Type B pancreatic cell (in vitro differentiated cells): ENCODE results near the gene IL4. TPM values are rescaled to one million over a fixed set of nuclear protein-coding genes. Genes with fewer than 3 reads are reported as not detected.

Source experiments
- DNase-seq: peaks from one replicate; pipeline ENCODE4 v3.0.0; 2021; ENCODE audit warnings: mixed read lengths; ENCODE audit not compliant: unreplicated experiment; ENCODE audit errors: extremely low spot score
- H3K27ac Mint-ChIP-seq: 2 replicates; pipeline ENCODE4 v1.8.0; 2021; ENCODE audit warnings: mild to moderate bottlenecking, mixed read lengths
- H3K27me3 Mint-ChIP-seq: 2 replicates; pipeline ENCODE4 v1.8.0; 2021; ENCODE audit warnings: mixed read lengths
- H3K36me3 Mint-ChIP-seq: 2 replicates; pipeline ENCODE4 v1.8.0; 2021; ENCODE audit warnings: mixed read lengths
- H3K4me1 Mint-ChIP-seq: one replicate; pipeline ENCODE4 v1.8.0; 2021; ENCODE audit warnings: mixed read lengths; ENCODE audit not compliant: unreplicated experiment
- H3K4me3 Mint-ChIP-seq: 2 replicates; pipeline ENCODE4 v1.8.0; 2021; ENCODE audit warnings: mild to moderate bottlenecking, mixed read lengths
- H3K9me3 Mint-ChIP-seq: 2 replicates; pipeline ENCODE4 v1.8.0; 2021; ENCODE audit warnings: mixed read lengths
- CTCF ChIP-seq: fragments of 200-600 bp; sonication (generic); conservative IDR thresholded peaks from 2 replicates; pipeline ENCODE4 v1.5.0; 2021; ENCODE audit warnings: antibody characterized with exemption, mild to moderate bottlenecking
- total RNA-seq: library from RNA; stranded (reverse); gene quantifications from 2 replicates; pipeline ENCODE4 v1.2.1, GENCODE V29; 2021; ENCODE audit warnings: low replicate concordance

IL4 gene
- total RNA-seq, 1 donor from 2014 or later, result not detected

GRCh38 chr5:132659598-132660493 is 13.9 kb upstream of the IL4 start:
- no peak overlapping the region for H3K27ac Mint-ChIP-seq
- no peak for TF ChIP-seq CTCF
- peaks cover 11% of the 10 kb centered on the region for H3K4me1 Mint-ChIP-seq
- no peaks in the 10 kb centered on the region for H3K9me3 Mint-ChIP-seq
- no peak overlapping the region for H3K4me3 Mint-ChIP-seq
- no peaks in the 10 kb centered on the region for H3K36me3 Mint-ChIP-seq
- H3K27me3 Mint-ChIP-seq, result peaks cover 26% of the 10 kb centered on the region
- no peak for DNase-seq

GRCh38 chr5:132661231-132662003 is 12.4 kb upstream of the IL4 start:
- Mint-ChIP-seq H3K27me3 (peaks cover 16% of the 10 kb centered on the region), H3K27ac (no peak overlapping the region), H3K36me3 (no peaks in the 10 kb centered on the region), H3K4me3 (no peak overlapping the region), H3K9me3 (no peaks in the 10 kb centered on the region), H3K4me1 (peaks cover 11% of the 10 kb centered on the region)
- no peak for TF ChIP-seq CTCF
- DNase-seq, result no peak

- Mint-ChIP-seq H3K4me3 (no peak overlapping the region), H3K36me3 (no peaks in the 10 kb centered on the region), H3K9me3 (no peaks in the 10 kb centered on the region), H3K27ac (no peak overlapping the region), H3K27me3 (peaks cover 11% of the 10 kb centered on the region), H3K4me1 (peaks cover 15% of the 10 kb centered on the region)
- TF ChIP-seq CTCF, result no peak
- DNase-seq, result no peak
Observed at GRCh38 chr5:132662004-132662401, 11.8 kb upstream of the IL4 start.

- no peak for TF ChIP-seq CTCF
- H3K4me3 Mint-ChIP-seq, result no peak overlapping the region
- no peak overlapping the region for H3K27ac Mint-ChIP-seq
- no peaks in the 10 kb centered on the region for H3K36me3 Mint-ChIP-seq
- no peaks in the 10 kb centered on the region for H3K9me3 Mint-ChIP-seq
- peaks cover 15% of the 10 kb centered on the region for H3K4me1 Mint-ChIP-seq
- peaks cover 3% of the 10 kb centered on the region for H3K27me3 Mint-ChIP-seq
- DNase-seq, result no peak
Observed at GRCh38 chr5:132662925-132663770, 10.6 kb upstream of the IL4 start.
